ENCODE results near the gene DTNBP1. TPM values are rescaled to one million over a fixed set of nuclear protein-coding genes. Genes with fewer than 3 reads are reported as not detected.

DTNBP1 gene
- polyA plus RNA-seq, 2 of the 4 experiments (the other 2 are of a cell fraction) = 8.4 to 8.7 TPM

GRCh38 chr6:15535495-15536197 is 127.2 kb downstream of the DTNBP1 start:
- Histone ChIP-seq H3K4me2 (no peak overlapping the region), H3K4me1 (no peaks in the 10 kb centered on the region), H3K27ac (no peak overlapping the region), H3K9me3 (no peaks in the 10 kb centered on the region), H3K4me3 (no peak overlapping the region)
- ATAC-seq (no peak), FAIRE-seq (no peak), DNase-seq (ENCODE audit: low read depth in 1 of 2, low spot score in 1 of 2) (no peak)
- ChIA-PET CTCF (interaction anchor here (1.3 kb wide), 1 partner anchor 88 kb away, joined by 4 read pairs; no protein-coding TSS in a partner anchor), POLR2A (no interaction called here)
- 95% methylated on average over 3 of the region's 3 CpGs for WGBS (ENCODE audit: missing lambda C conversion rate)
- no peak for TF ChIP-seq FOXS1 (CRISPR knock-in tag; IDR thresholded peaks at IDR 0.05)
- TF ChIP-seq ZFP36 (IDR thresholded peaks at IDR 0.05; ENCODE audit: borderline replicate concordance, partially characterized antibody) = no peak
- no peak for TF ChIP-seq POLR2A (IDR thresholded peaks at IDR 0.05; ENCODE audit: low read length)
- TF ChIP-seq RFX5 (IDR thresholded peaks at IDR 0.05) = no peak
- TF ChIP-seq KDM1A (IDR thresholded peaks at IDR 0.05; ENCODE audit: low read depth) = no peak
- no peak for TF ChIP-seq ELK1 (IDR thresholded peaks at IDR 0.05; ENCODE audit: low read depth, low read length)
- TF ChIP-seq FOSB (CRISPR knock-in tag; IDR thresholded peaks at IDR 0.05) = no peak

GRCh38 chr6:15534974-15535373 is 127.9 kb downstream of the DTNBP1 start:
- Histone ChIP-seq H3K9me3 (no peaks in the 10 kb centered on the region), H3K4me2 (no peak overlapping the region), H3K27ac (no peak overlapping the region), H3K4me1 (no peaks in the 10 kb centered on the region), H3K4me3 (no peak overlapping the region)
- DNase-seq (ENCODE audit: low read depth in 1 of 2, low spot score in 1 of 2) (no peak), ATAC-seq (no peak), FAIRE-seq (no peak)
- 81% methylated on average over 3 of the region's 3 CpGs for WGBS (ENCODE audit: missing lambda C conversion rate)
- ChIA-PET CTCF (interaction anchor here (1.3 kb wide), 1 partner anchor 88 kb away, joined by 4 read pairs; no protein-coding TSS in a partner anchor), POLR2A (no interaction called here)
- TF ChIP-seq ELK1 (IDR thresholded peaks at IDR 0.05; ENCODE audit: low read depth, low read length) = no peak
- no peak for TF ChIP-seq TFCP2L1 (CRISPR knock-in tag; IDR thresholded peaks at IDR 0.05)
- no peak for TF ChIP-seq ZFP36 (IDR thresholded peaks at IDR 0.05; ENCODE audit: borderline replicate concordance, partially characterized antibody)
- no peak for TF ChIP-seq CEBPB (IDR thresholded peaks at IDR 0.05)
- no peak for TF ChIP-seq MAFK (IDR thresholded peaks at IDR 0.05; ENCODE audit: partially characterized antibody)
- no peak for TF ChIP-seq ZSCAN20 (CRISPR knock-in tag; IDR thresholded peaks at IDR 0.05)
- no peak for TF ChIP-seq HOXA7 (CRISPR knock-in tag; IDR thresholded peaks at IDR 0.05)
- TF ChIP-seq ZNF302 (CRISPR knock-in tag; IDR thresholded peaks at IDR 0.05) = no peak
- TF ChIP-seq BCL3 (IDR thresholded peaks at IDR 0.05) = no peak

- no peaks in the 10 kb centered on the region for H3K9me3 ChIP-seq
- H3K4me3 ChIP-seq = no peak overlapping the region
- TF ChIP-seq HDAC2 (IDR thresholded peaks at IDR 0.05) (no peak), PBX3 (IDR thresholded peaks at IDR 0.05) (no peak), PHF8 (IDR thresholded peaks at IDR 0.05; ENCODE audit: borderline replicate concordance, low read depth) (no peak), CBX8 (IDR thresholded peaks at IDR 0.05) (no peak), ZC3H11A (IDR thresholded peaks at IDR 0.05) (no peak), FOXS1 (CRISPR knock-in tag; IDR thresholded peaks at IDR 0.05) (no peak), MAFK (IDR thresholded peaks at IDR 0.05; ENCODE audit: partially characterized antibody) (no peak), NPAS2 (CRISPR knock-in tag; IDR thresholded peaks at IDR 0.05; ENCODE audit: borderline replicate concordance) (no peak), RNF2 (IDR thresholded peaks at IDR 0.05; ENCODE audit: borderline replicate concordance, low read depth) (no peak), MAZ (IDR thresholded peaks at IDR 0.05; ENCODE audit: borderline replicate concordance, low read depth, low read length) (no peak), TFCP2L1 (CRISPR knock-in tag; IDR thresholded peaks at IDR 0.05) (no peak), NR3C1 (IDR thresholded peaks at IDR 0.05) (no peak)
- no peak overlapping the region for H3K27ac ChIP-seq
- ChIA-PET POLR2A (no interaction called here), CTCF (no interaction called here)
- 98% methylated on average over 12 of the region's 12 CpGs for WGBS (ENCODE audit: missing lambda C conversion rate)
- FAIRE-seq = no peak
- no peak overlapping the region for H3K4me2 ChIP-seq
- DNase-seq (ENCODE audit: low read depth in 1 of 2, low spot score in 1 of 2) = no peak
- no peak for ATAC-seq
- H3K4me1 ChIP-seq = no peaks in the 10 kb centered on the region
Measured at GRCh38 chr6:15533379-15534026, 129.3 kb downstream of the DTNBP1 start.
